ENCODE measurements around the gene LRMDA. TPM values are rescaled to one million over a fixed set of nuclear protein-coding genes. Genes with fewer than 3 reads are reported as not detected.

LRMDA gene
- total and polyA plus RNA-seq, 2 donors (not counting 3 experiments of a cell fraction or from before 2014, with no cell fraction given): 9.7 to 18.0 TPM

DNA sequence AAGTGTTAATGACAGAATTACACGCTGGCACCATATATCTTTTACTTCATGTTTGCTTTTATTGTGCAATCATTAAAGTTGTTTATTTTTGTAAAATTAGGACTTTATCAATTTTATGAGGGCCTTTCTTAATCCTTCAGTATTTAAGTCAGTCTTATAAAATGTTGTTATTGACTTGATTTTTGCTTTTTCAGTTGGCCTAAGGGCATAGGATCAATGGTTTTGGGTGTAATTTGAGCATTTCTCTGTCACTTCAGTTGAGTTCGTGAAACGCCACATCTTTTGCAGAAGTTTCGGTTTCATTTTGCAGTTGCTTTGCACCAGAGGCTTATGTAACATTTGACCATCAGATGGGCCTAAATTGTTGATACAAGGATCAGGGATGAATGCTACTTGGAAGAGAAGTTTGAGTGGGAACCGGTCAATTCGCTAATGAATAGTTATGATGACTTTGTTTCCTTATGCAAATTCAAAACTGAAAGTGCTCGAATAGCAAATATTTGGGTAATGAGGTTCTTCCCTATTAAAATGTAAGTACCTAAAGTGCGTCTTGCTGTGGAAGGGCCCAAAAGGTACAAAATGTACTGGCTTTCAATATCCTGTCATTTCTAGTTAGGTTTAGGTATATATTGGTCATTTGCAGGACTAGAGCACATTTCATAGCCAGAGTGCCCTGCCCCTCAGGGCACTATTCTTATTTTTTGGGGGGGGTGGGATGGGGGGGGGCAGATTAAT lies 340.9 kb downstream of the LRMDA start:
- dilution Hi-C loops (cut with MboI; ENCODE audit: extremely low pct_ligation_motif_present, low sequenced_read_pairs) (no loop called here), intact Hi-C loops (cut with micrococcal nuclease) (no loop called here)
- Histone ChIP-seq H3K36me3 (ENCODE audit: control insufficient read depth in 2 of 2, extremely low read depth in 1 of 2, insufficient read depth in 2 of 2, low read length in 2 of 2) (no peaks in the 10 kb centered on the region), H3K27me3 (ENCODE audit: control insufficient read depth in 2 of 2, insufficient read depth in 2 of 2, low read length in 2 of 2) (no peaks in the 10 kb centered on the region), H3K4me1 (ENCODE audit: control insufficient read depth, extremely low read depth, insufficient read depth, low read length) (no peaks in the 10 kb centered on the region), H2AFZ (ENCODE audit: low read depth, low read length) (no peak overlapping the region), H3K79me2 (ENCODE audit: control insufficient read depth, insufficient read depth, low read length) (no peaks in the 10 kb centered on the region), H3K27ac (ENCODE audit: insufficient read depth, low read depth, low read length) (no peak overlapping the region), H3K4me2 (ENCODE audit: insufficient read depth, low read length) (no peak overlapping the region), H3K4me3 (replicated peaks in 1 of 3; ENCODE audit: insufficient read depth in 1 of 3, low read depth in 1 of 3, low read length in 3 of 3) (no peak overlapping the region), H3K9me3 (replicated peaks; ENCODE audit: control insufficient read depth, insufficient read depth, low read length) (no peaks in the 10 kb centered on the region), H3K9ac (replicated peaks; ENCODE audit: extremely low read depth, insufficient read depth, low read length) (no peak overlapping the region), H3K9me1 (replicated peaks; ENCODE audit: control insufficient read depth, extremely low read depth, insufficient read depth, low read length) (no peaks in the 10 kb centered on the region), H4K20me1 (replicated peaks; ENCODE audit: control insufficient read depth, extremely low read depth, insufficient read depth, low read length) (no peaks in the 10 kb centered on the region)
- no peak for DNase-seq (ENCODE audit: low read depth, low spot score)
- FAIRE-seq: no peak
- CTCF ChIA-PET: interaction anchor here (1.5 kb wide), 1 partner anchor 13 kb away, joined by 5 read pairs; no protein-coding TSS in a partner anchor
- TF ChIP-seq EZH2 (IDR thresholded peaks at IDR 0.05; ENCODE audit: borderline replicate concordance, low read depth, low read length, severe bottlenecking) (no peak), POLR2A (IDR thresholded peaks at IDR 0.05; ENCODE audit: low read depth, low read length) (no peak), JUN (IDR thresholded peaks at IDR 0.05; ENCODE audit: borderline replicate concordance, insufficient read depth, insufficient read length, low read depth) (no peak), POLR2AphosphoS5 (IDR thresholded peaks at IDR 0.05; ENCODE audit: insufficient read depth, low read depth, low read length) (no peak), FOS (IDR thresholded peaks at IDR 0.05; ENCODE audit: borderline replicate concordance, insufficient read depth, low read length) (no peak), MYC (IDR thresholded peaks at IDR 0.05; ENCODE audit: low read depth, low read length) (no peak), GATA2 (IDR thresholded peaks at IDR 0.05; ENCODE audit: insufficient read depth, insufficient read length, low read depth, low read length) (no peak)
- TF ChIP-seq, protein P1, sequence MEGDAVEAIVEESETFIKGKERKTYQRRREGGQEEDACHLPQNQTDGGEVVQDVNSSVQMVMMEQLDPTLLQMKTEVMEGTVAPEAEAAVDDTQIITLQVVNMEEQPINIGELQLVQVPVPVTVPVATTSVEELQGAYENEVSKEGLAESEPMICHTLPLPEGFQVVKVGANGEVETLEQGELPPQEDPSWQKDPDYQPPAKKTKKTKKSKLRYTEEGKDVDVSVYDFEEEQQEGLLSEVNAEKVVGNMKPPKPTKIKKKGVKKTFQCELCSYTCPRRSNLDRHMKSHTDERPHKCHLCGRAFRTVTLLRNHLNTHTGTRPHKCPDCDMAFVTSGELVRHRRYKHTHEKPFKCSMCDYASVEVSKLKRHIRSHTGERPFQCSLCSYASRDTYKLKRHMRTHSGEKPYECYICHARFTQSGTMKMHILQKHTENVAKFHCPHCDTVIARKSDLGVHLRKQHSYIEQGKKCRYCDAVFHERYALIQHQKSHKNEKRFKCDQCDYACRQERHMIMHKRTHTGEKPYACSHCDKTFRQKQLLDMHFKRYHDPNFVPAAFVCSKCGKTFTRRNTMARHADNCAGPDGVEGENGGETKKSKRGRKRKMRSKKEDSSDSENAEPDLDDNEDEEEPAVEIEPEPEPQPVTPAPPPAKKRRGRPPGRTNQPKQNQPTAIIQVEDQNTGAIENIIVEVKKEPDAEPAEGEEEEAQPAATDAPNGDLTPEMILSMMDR (IDR thresholded peaks at IDR 0.05; ENCODE audit: extremely low read depth in 1 of 2, insufficient read depth in 1 of 2, low read depth in 1 of 2, low read length in 2 of 2): no peak
- TF ChIP-seq, protein P2, sequence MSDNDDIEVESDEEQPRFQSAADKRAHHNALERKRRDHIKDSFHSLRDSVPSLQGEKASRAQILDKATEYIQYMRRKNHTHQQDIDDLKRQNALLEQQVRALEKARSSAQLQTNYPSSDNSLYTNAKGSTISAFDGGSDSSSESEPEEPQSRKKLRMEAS (IDR thresholded peaks at IDR 0.05; ENCODE audit: insufficient read depth, insufficient read length): no peak
- no TSS peak for BruUV-seq (replicated peaks)
- POLR2A ChIA-PET: no interaction called here
